ENCODE measurements around the gene HLA-DPA1.
"Not testable (repeated sequence)": the region's sequence is repeated elsewhere in the genome, so short reads cannot be mapped to it uniquely, and the experiment has no call there.

Gene HLA-DPA1

GRCh38 chr6:33073431-33073871 lies at the start of gene HLA-DPA1:
TSS of gene HLA-DPA1 (minus strand) at chr6:33073649.
- DNase-seq (ENCODE audit: low read depth in 3 of 3) = peak in 1 of 3 experiments; percentile 15

- no peak for DNase-seq (ENCODE audit: low read depth in 3 of 3)
Measured at GRCh38 chr6:33123181-33123580, 49.7 kb upstream of the HLA-DPA1 start.

DNA sequence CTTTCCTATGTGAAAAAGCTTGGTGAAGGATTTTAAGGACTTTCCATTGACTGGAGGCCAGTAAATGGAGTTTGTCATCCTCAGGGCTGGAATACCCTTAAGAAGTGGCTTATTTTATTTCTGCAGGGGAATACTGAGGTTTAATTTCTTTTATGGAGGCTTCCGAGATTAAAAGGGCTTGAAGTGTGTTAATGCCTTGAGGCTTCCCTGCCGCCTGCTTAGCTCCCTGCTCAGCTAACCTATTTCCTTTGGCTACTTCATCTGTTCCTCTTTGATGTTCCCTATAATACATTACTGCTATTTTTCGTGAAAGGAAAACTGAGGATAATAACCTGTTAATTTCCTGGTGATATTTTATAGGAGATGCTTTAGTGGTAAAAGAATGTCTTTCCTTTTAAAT lies 46.6 kb upstream of the HLA-DPA1 start:
- DNase-seq (ENCODE audit: low read depth in 3 of 3) = no peak

- peak in 1 of 3 experiments; percentile 17 for DNase-seq (ENCODE audit: low read depth in 3 of 3)
Measured at GRCh38 chr6:33118525-33119123, 45.2 kb upstream of the HLA-DPA1 start.

DNA sequence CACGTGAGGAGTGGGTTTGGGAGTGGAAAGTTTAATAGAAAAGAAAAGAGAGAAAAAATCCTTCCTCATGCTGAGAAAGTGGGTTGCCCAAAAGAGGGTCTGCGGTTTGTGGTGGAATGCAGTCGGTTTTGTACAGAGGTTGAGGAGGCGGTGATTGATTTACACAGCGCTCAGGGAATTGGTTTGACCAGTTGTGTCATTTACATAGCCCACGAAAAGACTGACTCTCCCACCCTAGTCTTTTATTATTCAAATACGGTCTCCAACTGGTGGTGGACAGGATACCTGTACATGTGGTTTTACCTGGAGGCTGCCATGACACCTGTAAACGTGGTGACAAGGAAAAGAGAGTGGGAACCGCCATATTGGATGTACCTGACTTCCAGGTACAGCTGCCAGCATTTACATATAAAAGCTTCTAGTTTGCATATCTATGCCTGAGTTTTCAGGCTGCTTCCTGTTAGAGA lies 44.4 kb upstream of the HLA-DPA1 start:
- DNase-seq (ENCODE audit: low read depth in 3 of 3) = no peak

- no peak for DNase-seq (ENCODE audit: low read depth in 3 of 3)
Measured at GRCh38 chr6:33116841-33117711, 43.6 kb upstream of the HLA-DPA1 start.

GRCh38 chr6:33116417-33116816 lies 43.0 kb upstream of the HLA-DPA1 start:
- no peak for DNase-seq (ENCODE audit: low read depth in 3 of 3)

DNA sequence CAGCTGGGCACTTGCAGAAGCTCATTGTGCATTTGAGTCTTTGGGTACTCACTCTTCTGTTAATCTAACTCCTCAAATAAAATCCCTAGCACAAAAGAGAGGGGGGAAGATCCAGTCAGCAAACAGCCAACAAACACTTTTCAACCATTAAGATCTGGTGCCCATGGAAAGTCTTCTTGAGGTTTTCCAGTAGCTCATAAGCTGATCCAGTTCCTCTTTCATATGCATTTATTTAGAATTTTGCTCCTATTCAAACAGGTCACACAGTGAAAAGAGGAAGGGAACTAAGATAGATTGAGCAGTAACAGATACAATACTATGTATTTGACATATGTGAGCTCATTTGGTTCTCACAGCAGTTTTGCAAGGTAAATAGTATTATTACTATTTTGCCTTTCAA lies 41.0 kb upstream of the HLA-DPA1 start:
- DNase-seq (ENCODE audit: low read depth in 3 of 3) = no peak

GRCh38 chr6:33113755-33114154 lies 40.3 kb upstream of the HLA-DPA1 start:
- no peak for DNase-seq (ENCODE audit: low read depth in 3 of 3)

DNA sequence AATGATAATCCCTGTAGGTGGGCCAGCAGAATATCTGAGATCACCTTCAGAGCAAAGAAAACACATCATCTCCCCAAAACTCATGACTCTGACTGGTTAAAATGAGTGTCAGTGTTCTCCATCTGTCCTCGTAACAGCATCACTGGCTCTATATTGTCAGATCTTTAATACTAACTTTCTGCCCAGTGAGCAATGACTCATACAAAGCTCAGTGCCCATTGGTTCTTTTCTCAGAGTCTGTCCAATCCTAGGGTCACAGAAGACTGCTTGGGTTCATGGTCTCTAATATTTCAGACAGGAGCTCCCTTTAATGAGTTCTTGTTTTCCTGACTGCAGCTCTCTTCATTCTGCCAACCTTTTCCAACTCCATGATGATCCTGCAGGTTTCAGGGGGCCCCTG lies 38.7 kb upstream of the HLA-DPA1 start:
- no peak for DNase-seq (ENCODE audit: low read depth in 3 of 3)

- no peak for DNase-seq (ENCODE audit: low read depth in 3 of 3)
Measured at GRCh38 chr6:33108307-33108706, 34.9 kb upstream of the HLA-DPA1 start.

DNA sequence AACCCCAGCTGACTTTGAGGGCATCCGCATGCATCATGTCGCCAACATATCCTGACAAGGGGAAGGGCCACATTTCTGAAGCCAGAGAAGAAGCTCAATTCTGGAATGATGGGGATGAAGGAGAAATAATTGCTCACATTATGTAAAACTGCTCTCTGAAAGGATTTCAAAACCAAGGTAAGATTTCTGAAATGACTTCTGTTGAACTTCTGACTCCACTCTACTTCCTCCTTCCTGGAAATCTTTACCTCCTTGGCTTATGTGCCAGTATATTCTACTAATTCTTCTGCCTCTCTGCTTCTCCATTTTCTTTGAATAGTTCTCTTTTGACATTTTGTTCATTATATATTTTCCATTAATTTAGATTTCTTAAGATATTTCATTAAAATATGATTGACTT lies 34.2 kb upstream of the HLA-DPA1 start:
- no peak for DNase-seq (ENCODE audit: low read depth in 3 of 3)

GRCh38 chr6:33105916-33106871 lies 32.7 kb upstream of the HLA-DPA1 start:
- DNase-seq (ENCODE audit: low read depth in 3 of 3) = no peak

GRCh38 chr6:33105386-33105785 lies 31.9 kb upstream of the HLA-DPA1 start:
- no peak for DNase-seq (ENCODE audit: low read depth in 3 of 3)

DNA sequence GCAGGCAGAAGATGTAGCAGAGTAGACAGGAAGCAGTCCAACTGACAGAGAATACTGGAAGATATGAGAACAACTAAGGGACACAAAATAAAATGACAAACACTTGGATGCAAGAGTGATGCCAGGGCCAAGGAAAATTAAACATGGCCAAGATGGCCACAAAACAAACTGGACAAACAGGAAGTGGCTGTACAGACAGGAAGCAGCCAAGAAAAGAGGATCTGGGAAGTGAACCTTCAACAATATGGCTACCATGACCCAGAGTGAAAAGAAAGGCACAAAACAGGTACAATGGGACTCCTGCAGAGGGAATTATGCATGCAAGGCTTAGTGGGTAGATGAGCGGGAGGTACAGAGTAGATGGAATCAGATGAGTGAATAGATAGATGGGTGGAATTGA lies 31.4 kb upstream of the HLA-DPA1 start:
- no peak for DNase-seq (ENCODE audit: low read depth in 3 of 3)

DNA sequence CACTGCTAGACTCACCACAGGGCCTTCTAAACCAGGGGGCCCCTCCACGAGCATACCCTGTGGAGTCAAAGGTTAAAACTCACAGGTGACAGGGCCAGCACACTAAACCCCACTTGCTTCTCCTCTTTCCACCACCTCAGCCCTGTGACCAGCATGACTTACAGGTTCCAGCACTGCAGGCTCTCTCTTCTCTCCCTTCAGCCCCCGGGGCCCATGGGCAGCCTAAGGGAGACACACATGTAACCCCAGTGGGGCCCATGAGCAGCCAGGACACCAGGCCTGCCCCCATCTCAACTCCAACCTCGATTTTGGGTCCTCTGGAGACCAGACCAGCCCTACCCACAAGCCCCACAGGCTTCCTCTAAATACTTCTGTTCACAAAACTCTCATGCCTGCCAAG lies 30.3 kb upstream of the HLA-DPA1 start:
- no peak for DNase-seq (ENCODE audit: low read depth in 3 of 3)

- DNase-seq (ENCODE audit: low read depth in 3 of 3) = not testable (repeated sequence)
Measured at GRCh38 chr6:33101121-33101737, 27.8 kb upstream of the HLA-DPA1 start.

DNA sequence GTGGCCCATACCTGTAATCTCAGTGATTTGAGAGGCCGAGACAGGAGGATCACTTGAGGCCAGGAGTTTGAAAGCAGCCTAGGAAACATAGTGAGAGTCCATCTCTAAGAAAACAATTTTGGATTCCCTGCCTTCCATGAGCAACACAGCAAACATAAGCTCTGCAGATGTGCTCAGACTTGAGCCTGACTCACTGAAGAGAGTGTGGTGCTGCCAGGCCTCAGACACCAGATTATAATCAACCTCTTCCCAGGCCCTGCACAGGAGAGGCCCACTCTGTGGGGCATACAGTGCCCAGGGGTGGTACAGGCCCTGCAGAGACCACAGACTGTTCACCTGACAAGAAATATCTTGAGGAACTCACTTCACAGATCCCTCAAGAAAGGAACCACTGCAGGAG lies 22.2 kb upstream of the HLA-DPA1 start:
- DNase-seq (ENCODE audit: low read depth in 3 of 3) = no peak

GRCh38 chr6:33093855-33094254 lies 20.4 kb upstream of the HLA-DPA1 start:
- DNase-seq (ENCODE audit: low read depth in 3 of 3) = no peak

DNA sequence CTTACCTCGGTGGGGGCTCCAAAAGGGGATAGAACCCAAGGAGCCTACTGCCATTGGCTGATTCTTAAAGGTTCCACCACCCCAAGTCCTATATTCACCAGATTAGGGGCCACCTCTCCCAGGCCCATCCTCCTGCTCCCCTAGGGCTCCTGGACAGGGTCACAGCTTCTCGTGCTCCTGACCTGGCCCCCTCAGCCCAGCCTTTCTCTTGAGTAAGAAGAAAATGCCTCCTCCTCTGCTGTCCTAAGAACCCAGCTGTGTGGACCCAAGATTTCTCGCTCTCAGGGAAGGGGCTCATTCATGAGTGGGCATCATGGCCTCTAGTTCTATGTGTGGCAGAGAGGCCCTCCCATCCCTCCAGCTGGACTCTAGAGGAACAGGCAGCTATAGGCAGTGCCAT lies 18.9 kb upstream of the HLA-DPA1 start:
- no peak for DNase-seq (ENCODE audit: low read depth in 3 of 3)

- peak; percentile 20 to 63 (median 28) for DNase-seq (ENCODE audit: low read depth in 3 of 3)
Measured at GRCh38 chr6:33091957-33092356, 18.5 kb upstream of the HLA-DPA1 start.
